Measurements from ENCODE around the gene OGT. TPM values are rescaled to one million over a fixed set of nuclear protein-coding genes. Genes with fewer than 3 reads are reported as not detected.
"Not testable (repeated sequence)": the region's sequence is repeated elsewhere in the genome, so short reads cannot be mapped to it uniquely, and the experiment has no call there.

OGT gene
- total RNA-seq, 2 experiments from 2014 or later: 233 to 244 TPM

DNA sequence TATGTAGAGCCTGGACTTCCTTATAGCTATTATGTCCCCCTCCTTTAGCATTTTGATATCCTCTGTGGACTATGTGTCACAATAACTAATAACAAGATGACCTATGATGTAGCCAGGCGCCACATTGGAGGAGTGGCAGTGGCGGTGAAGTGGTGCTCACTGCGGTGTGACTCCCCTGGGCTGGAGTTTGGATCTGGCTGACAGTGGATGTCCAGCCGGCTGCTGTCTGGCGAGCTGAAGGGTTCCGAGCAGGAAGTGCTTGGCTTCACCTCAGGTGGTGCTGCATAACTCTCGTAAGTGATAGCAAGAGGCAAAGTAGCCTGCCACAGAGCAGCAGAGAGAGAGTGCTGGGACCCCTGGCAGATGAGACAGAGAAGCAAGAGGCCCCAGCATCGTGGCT is 60.3 kb downstream of the OGT start:
- H3K9me3 Mint-ChIP-seq, DNase-seq, H3K4me3 Mint-ChIP-seq, H3K27ac Mint-ChIP-seq, H3K27me3 Mint-ChIP-seq: not testable (repeated sequence)
- peaks cover 12% of the 10 kb centered on the region for H3K4me1 Mint-ChIP-seq
- peaks cover 17% of the 10 kb centered on the region for H3K36me3 Mint-ChIP-seq

DNA sequence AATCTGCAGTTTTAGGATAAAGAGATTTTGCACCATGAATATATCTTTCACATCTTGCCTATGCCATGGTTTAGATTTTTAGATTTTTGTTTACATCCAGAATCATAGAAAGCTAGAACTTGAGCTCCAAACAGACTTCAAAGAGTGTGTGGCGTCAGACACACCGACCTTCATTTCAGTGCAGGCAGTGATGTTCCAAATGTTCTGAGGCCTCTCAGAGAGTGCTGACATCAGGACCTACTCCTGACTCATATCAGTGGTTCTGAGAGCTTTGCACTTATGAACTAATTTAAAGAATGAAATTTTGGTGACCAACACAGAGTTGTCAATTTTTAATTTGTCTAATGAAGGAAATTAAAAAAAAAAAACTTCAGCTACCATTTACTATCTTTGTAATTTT is 67.1 kb downstream of the OGT start:
- peaks cover 62% of the 10 kb centered on the region for H3K36me3 Mint-ChIP-seq
- H3K4me3 Mint-ChIP-seq: no peak overlapping the region
- peak overlapping the region; percentile 31 for H3K27ac Mint-ChIP-seq
- H3K9me3 Mint-ChIP-seq: peaks cover 12% of the 10 kb centered on the region
- H3K4me1 Mint-ChIP-seq: peaks cover 24% of the 10 kb centered on the region
- no peaks in the 10 kb centered on the region for H3K27me3 Mint-ChIP-seq
- DNase-seq: no peak

DNA sequence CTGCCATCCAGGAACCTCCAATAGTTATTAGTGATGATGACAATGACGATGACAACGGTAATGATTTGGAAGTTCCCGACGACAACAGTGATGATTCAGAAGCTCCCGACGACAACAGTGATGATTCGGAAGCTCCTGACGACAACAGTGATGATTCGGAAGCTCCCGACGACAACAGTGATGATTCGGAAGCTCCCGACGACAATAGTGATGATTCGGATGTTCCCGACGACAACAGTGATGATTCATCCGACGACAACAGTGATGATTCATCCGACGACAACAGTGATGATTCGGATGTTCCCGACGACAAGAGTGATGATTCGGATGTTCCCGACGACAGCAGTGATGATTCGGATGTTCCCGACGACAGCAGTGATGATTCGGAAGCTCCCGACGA is 70.7 kb downstream of the OGT start:
- peaks cover 14% of the 10 kb centered on the region for H3K9me3 Mint-ChIP-seq
- H3K4me3 Mint-ChIP-seq: no peak overlapping the region
- DNase-seq: no peak
- H3K4me1 Mint-ChIP-seq: peaks cover 38% of the 10 kb centered on the region
- H3K27me3 Mint-ChIP-seq: no peaks in the 10 kb centered on the region
- H3K36me3 Mint-ChIP-seq: peaks cover 73% of the 10 kb centered on the region
- peak overlapping the region; percentile 70 for H3K27ac Mint-ChIP-seq

DNA sequence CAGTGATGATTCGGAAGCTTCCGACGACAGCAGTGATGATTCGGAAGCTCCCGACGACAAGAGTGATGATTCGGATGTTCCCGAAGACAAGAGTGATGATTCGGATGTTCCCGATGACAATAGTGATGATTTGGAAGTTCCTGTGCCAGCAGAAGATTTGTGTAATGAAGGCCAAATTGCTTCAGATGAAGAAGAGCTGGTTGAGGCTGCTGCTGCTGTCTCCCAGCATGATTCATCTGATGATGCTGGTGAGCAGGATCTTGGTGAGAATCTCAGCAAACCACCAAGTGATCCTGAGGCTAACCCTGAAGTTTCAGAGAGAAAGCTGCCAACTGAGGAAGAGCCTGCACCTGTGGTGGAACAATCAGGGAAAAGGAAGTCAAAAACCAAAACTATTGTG is 71.2 kb downstream of the OGT start:
- H3K4me1 Mint-ChIP-seq: peaks cover 41% of the 10 kb centered on the region
- peaks cover 78% of the 10 kb centered on the region for H3K36me3 Mint-ChIP-seq
- H3K27ac Mint-ChIP-seq: no peak overlapping the region
- no peak for DNase-seq
- no peaks in the 10 kb centered on the region for H3K27me3 Mint-ChIP-seq
- H3K9me3 Mint-ChIP-seq: peaks cover 14% of the 10 kb centered on the region
- no peak overlapping the region for H3K4me3 Mint-ChIP-seq

DNA sequence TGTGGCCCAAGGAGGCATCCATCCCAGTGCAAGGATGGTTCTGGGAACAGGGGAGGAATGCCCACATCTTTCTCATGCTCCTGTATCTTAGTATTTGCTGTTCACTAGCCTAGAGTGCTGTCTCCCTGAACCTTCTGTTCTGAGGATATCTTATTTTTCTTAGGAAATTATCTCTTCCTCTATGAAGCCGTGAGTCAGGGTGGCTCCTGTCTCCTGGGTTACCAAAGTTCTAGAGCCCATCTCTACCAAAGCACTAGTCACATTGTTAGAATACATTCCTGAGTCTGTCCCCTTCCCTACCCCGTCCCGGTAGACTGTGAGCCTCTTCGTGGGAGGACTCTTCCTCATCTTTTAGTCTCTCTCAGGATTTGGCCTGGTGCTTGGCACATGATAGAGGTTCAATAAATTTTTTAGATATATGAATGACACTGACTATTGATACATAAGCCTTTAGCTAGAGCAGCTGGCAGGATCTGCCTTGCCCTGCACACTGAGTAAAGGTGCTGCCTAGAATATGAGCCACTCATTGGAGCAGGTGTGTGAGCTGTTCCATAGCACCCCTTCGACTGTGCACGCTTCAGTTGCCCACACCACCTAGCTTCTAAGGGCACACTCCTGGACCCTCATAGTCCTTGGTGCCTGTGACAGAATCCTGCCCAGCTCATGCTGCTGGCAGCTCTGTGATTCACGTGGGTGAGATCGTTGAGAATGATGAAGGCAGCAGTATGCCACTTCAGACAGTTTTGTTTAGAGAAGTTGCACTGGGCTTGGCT is 72.1 kb downstream of the OGT start:
- DNase-seq: no peak
- Mint-ChIP-seq H3K4me3 (no peak overlapping the region), H3K4me1 (peaks cover 39% of the 10 kb centered on the region), H3K27ac (peak overlapping the region; percentile 80), H3K36me3 (peaks cover 83% of the 10 kb centered on the region), H3K27me3 (no peaks in the 10 kb centered on the region), H3K9me3 (peaks cover 14% of the 10 kb centered on the region)

DNA sequence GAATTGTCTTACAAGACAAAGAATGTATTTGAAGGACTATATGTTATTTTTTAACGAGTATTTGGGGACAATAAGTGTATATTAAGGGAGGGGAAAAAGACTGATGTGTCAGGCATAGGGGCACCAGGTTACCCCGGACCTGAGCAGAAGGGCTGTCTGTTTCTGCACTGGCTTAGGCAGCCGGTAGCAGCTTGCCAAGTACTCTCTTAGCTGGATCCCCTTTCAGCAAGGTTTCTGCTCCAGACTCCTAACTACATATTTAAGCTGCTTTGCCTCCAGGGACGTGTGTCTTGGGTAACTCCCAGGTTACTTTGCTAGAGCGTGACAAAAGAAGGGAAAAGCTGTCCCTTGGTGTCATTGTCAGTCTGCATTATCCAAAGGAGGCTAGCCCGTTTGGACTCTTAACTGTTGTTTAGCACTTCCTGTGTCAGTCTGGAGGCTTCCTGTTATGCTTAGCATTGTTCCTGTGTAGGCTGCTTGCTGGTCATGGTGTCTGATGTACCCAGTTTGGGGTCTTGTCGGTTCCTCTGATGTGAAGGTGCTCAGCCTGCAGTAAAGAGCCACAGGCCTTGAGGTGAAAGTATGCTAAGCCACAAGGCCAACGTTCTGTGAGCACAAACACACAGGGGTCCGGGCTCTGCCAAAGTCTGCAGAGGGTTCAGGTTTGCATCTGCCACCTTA is 73.8 kb downstream of the OGT start:
- H3K27me3 Mint-ChIP-seq: no peaks in the 10 kb centered on the region
- H3K36me3 Mint-ChIP-seq: peaks cover 86% of the 10 kb centered on the region
- H3K27ac Mint-ChIP-seq: peak overlapping the region; percentile 87
- no peak for DNase-seq
- H3K9me3 Mint-ChIP-seq: peaks cover 14% of the 10 kb centered on the region
- H3K4me1 Mint-ChIP-seq: peaks cover 40% of the 10 kb centered on the region
- H3K4me3 Mint-ChIP-seq: peak overlapping the region; percentile 37

DNA sequence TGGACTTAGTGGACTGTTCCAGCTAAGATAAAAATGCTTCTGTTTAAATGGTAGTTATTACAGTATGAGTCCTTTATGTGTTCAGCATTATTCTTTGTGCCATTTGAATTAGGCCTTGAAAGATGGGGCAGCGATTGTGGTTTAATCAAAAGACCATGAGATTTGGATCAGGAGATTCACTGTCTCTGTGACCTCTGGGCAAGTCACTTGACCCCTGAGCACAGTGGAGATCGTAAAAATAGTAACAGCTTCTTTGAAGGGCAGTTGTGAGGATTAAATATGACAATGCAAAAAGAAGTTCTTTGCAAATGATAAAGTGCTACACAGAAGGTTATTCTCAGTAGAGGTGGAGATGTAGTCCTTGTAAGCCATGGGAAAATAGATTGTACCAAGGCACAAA is 74.6 kb downstream of the OGT start:
- H3K36me3 Mint-ChIP-seq: peaks cover 79% of the 10 kb centered on the region
- DNase-seq: no peak
- H3K4me1 Mint-ChIP-seq: peaks cover 40% of the 10 kb centered on the region
- peak overlapping the region; percentile 87 for H3K27ac Mint-ChIP-seq
- H3K27me3 Mint-ChIP-seq: no peaks in the 10 kb centered on the region
- no peak overlapping the region for H3K4me3 Mint-ChIP-seq
- H3K9me3 Mint-ChIP-seq: peaks cover 14% of the 10 kb centered on the region

DNA sequence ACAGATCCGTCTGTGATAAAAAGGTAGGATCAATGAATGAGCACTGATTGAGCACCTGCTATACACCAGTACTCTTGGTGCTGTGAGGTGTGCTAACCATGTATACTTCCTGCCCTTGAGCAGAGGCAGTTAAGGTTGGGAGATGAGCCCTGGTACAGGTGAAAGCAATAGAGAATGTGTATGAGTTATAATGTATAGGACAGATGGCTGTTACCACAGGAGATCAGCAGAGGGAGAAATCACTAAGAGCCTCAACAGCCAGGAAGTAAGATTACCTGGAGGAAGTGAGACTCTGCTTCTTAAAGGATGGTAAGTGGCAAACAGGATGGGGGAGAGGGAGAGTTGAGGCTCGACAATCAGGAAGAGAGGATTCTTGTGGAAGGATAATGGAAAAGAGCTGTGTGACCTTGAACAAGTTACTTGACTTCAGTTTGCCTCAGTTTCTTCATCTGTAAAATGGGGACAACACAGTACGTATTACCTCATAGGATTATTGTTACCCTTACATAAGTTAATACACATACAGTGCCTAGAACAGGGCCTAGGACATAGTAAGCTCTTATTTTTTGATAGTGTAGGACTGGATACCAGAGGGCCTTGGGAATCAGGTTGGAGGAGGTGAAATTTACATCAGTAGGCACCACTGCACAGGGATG is 76.3 kb downstream of the OGT start:
- H3K36me3 Mint-ChIP-seq: peaks cover 76% of the 10 kb centered on the region
- H3K27me3 Mint-ChIP-seq: no peaks in the 10 kb centered on the region
- H3K27ac Mint-ChIP-seq: peak overlapping the region; percentile 29
- H3K4me3 Mint-ChIP-seq: no peak overlapping the region
- peaks cover 3% of the 10 kb centered on the region for H3K9me3 Mint-ChIP-seq
- DNase-seq: no peak
- H3K4me1 Mint-ChIP-seq: peaks cover 38% of the 10 kb centered on the region

DNA sequence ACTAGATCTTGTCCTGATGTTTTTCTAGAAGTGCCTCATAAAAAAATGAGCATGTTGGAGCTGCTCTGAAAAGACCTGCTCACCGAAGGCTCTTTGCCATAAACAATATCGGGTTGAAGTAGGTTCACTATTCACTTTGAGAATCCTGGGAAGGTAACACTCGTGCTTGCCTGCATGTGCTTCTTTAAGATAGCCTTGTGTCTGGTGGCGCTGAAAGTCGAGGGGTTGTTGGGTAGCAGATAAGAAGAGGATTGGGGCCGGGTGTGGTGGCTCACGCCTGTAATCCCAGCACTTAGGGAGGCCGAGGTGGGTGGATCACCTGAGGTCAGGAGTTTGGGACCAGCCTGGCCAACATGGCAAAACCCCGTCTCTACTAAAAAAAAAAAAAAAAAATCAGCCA is 78.8 kb downstream of the OGT start:
- H3K4me3 Mint-ChIP-seq, H3K27ac Mint-ChIP-seq, H3K9me3 Mint-ChIP-seq, H3K27me3 Mint-ChIP-seq, DNase-seq: not testable (repeated sequence)
- H3K36me3 Mint-ChIP-seq: peaks cover 78% of the 10 kb centered on the region
- peaks cover 41% of the 10 kb centered on the region for H3K4me1 Mint-ChIP-seq

DNA sequence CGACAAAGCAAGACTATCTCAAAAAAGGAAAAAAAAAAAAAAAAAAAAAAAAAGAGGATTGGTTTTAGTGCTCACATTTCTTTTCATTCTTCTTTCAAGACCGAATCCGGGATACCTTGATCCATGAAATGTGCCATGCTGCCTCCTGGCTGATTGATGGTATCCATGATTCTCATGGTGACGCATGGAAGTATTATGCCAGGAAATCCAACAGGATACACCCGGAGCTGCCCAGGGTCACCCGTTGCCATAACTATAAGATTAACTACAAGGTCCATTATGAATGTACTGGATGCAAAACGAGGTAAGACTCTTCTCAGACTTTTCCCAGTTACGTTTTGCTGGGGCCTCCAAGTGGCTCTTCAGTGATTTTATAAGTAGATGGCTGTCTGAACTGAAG is 79.4 kb downstream of the OGT start:
- no peaks in the 10 kb centered on the region for H3K27me3 Mint-ChIP-seq
- no peak for DNase-seq
- peaks cover 3% of the 10 kb centered on the region for H3K9me3 Mint-ChIP-seq
- H3K27ac Mint-ChIP-seq: no peak overlapping the region
- H3K4me3 Mint-ChIP-seq: no peak overlapping the region
- H3K4me1 Mint-ChIP-seq: peaks cover 38% of the 10 kb centered on the region
- peaks cover 80% of the 10 kb centered on the region for H3K36me3 Mint-ChIP-seq

DNA sequence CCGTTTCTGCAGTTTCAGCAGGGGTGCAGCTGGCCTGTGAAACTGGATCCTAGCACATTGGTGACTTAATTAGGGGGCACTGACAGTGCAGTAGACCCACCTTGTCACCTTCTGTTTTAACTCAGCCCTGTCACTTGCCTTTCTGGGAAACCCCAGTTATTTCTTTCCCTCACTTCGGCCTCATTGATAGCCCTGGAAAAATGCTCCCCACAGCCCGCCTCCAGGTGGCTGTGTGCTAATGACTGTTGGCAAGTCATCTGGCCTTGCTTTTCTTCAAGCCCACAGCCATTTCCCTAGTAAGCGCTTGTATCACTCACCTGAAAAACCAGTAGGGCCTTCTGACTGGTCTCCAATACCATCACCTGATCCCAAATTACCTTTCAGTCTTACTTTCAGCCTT is 82.2 kb downstream of the OGT start:
- H3K4me3 Mint-ChIP-seq: peak overlapping the region; percentile 94
- peak overlapping the region; percentile 96 for H3K27ac Mint-ChIP-seq
- peaks cover under 1% of the 10 kb centered on the region for H3K9me3 Mint-ChIP-seq
- H3K27me3 Mint-ChIP-seq: no peaks in the 10 kb centered on the region
- no peak for DNase-seq
- H3K36me3 Mint-ChIP-seq: peaks cover 72% of the 10 kb centered on the region
- H3K4me1 Mint-ChIP-seq: peaks cover 34% of the 10 kb centered on the region

DNA sequence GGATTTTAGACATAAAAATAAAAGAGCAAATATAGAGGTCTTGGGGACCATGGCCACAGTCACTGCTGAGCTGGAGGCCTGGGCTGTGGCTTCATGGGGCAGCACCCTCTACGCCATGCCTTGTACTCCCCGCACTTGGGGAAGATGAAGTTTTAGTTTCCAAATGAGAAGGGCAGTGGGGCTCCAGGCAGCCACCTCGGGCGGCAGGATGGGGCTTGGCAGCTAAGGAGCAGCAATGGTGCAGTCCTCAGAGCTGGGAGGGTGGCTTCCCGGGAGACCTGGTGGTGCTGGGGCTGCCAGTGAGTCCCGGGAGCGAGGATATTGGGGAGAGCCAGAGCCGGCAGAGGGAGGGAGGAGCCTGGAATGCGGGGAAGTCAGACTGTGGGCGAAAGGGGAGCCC is 83.0 kb downstream of the OGT start:
- Mint-ChIP-seq H3K4me3 (peak overlapping the region; percentile 94), H3K9me3 (peaks cover 4% of the 10 kb centered on the region), H3K4me1 (peaks cover 43% of the 10 kb centered on the region), H3K36me3 (peaks cover 70% of the 10 kb centered on the region), H3K27ac (peak overlapping the region; percentile 96), H3K27me3 (no peaks in the 10 kb centered on the region)
- DNase-seq: peak; percentile 52

DNA sequence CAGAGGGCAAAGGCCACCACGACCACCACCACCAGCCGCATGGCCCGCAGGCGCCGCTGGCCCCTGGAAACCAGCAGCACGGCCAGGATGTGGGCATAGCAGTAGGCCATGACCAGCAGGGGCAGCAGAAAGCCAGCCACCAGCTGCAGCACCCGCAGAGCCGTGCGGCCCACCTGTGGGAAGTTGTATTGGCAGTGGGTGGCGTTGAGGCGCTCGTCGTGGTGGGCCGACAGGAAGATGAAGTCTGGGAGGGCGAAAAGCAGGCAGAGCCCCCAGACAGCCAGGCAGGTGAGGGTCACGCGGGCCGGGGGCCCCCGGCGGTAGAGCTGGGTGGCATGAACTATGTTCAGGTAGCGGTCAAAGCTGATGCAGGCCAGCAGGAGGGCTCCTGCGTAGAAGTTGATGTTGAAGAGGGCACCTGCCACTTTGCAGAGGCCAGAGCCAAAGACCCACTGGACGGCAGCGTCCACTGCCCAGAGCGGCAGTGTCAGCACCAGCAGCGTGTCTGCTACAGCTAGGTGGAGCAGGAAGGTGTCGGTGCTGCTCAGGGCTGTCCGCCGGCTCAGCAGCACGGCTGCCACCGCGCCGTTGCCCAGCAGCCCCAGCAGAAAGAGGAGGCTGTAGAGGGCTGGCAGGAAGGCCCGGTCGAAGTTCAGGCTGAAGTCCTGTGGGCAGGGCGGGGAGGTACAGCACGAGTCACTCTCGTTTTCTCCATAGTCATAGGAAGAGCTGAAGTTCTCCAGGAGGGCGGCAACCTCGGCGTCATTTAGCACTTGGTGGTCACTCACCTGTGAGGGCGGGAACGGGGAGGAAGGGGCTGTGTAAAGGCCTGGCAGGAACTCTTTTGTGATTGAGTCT is 84.0 kb downstream of the OGT start:
- Mint-ChIP-seq H3K27me3 (no peaks in the 10 kb centered on the region), H3K4me1 (peaks cover 47% of the 10 kb centered on the region), H3K9me3 (peaks cover 4% of the 10 kb centered on the region), H3K36me3 (peaks cover 63% of the 10 kb centered on the region), H3K4me3 (peak overlapping the region; percentile 94), H3K27ac (peak overlapping the region; percentile 96)
- peak; percentile 49 for DNase-seq

DNA sequence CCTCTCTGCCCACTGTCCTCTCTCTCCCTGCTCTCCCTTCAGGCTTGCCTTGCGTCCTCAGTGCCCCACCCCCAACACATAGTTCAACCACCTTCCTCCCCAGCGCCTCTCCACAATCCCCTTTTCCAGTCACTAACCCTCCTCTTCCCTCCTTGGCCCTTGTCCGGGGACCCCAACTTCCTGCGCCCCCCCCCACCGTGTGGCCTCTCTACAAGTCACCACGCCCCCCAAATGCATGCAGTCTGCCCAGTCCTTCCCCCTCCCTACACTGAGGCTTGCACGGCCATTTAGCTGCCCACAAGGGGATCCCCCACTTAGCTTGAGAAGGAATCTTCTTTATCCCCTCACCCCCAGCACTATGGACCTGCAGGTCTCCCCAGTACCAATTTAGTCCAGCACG is 84.8 kb downstream of the OGT start:
- Mint-ChIP-seq H3K4me1 (peaks cover 55% of the 10 kb centered on the region), H3K4me3 (peak overlapping the region; percentile 94), H3K27ac (peak overlapping the region; percentile 96), H3K9me3 (peaks cover 4% of the 10 kb centered on the region), H3K36me3 (peaks cover 60% of the 10 kb centered on the region), H3K27me3 (no peaks in the 10 kb centered on the region)
- peak; percentile 28 for DNase-seq
